Suprapubic skin (tissue), 3 donors: ENCODE results near the gene CPNE4.

Source experiments
- POLR2A ChIP-seq, 2 donors: fragments of 450-650 bp; IDR thresholded peaks; one replicate each; pipeline ENCODE4 v1.6.1; 2017; ENCODE audit warnings: antibody characterized with exemption in 2 of 2, mild to moderate bottlenecking in 2 of 2, moderate library complexity in 2 of 2
- TF ChIP-seq, protein P1 (sequence below), 2 donors: fragments of 200-600 bp in 1 of 2; fragments of 450-650 bp in 1 of 2; sonication (generic) in 1 of 2; IDR thresholded peaks; one replicate each; pipeline ENCODE4 v1.5.1; 2016 to 2019; ENCODE audit warnings: antibody characterized with exemption in 2 of 2, mild to moderate bottlenecking in 1 of 2, moderate library complexity in 1 of 2

DNA sequence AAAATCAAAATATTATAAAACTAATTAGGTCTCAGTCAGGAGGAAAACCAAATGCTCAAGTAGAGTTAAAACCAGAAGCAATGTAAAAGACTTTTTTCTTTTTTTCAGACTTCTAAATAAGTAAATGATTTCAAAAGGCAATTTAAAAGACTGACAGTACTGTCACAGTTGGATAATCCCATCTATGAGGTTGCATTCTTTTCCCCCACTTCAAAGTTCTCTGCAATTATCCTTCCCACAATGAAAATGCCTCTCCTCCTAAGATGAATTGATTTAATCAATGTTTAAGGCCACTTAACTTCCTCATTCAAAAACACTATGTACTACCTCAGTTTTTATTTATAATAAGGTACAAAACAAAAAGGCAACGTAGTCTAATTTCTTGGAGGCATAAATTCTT lies 540.1 kb downstream of the CPNE4 start:
- TF ChIP-seq, protein P1, sequence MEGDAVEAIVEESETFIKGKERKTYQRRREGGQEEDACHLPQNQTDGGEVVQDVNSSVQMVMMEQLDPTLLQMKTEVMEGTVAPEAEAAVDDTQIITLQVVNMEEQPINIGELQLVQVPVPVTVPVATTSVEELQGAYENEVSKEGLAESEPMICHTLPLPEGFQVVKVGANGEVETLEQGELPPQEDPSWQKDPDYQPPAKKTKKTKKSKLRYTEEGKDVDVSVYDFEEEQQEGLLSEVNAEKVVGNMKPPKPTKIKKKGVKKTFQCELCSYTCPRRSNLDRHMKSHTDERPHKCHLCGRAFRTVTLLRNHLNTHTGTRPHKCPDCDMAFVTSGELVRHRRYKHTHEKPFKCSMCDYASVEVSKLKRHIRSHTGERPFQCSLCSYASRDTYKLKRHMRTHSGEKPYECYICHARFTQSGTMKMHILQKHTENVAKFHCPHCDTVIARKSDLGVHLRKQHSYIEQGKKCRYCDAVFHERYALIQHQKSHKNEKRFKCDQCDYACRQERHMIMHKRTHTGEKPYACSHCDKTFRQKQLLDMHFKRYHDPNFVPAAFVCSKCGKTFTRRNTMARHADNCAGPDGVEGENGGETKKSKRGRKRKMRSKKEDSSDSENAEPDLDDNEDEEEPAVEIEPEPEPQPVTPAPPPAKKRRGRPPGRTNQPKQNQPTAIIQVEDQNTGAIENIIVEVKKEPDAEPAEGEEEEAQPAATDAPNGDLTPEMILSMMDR (IDR thresholded peaks at IDR 0.05) = no peak
- TF ChIP-seq POLR2A (IDR thresholded peaks at IDR 0.05) = no peak
